ENCODE results near the gene PTCH2. TPM values are rescaled to one million over a fixed set of nuclear protein-coding genes. Genes with fewer than 3 reads are reported as not detected.

Gene PTCH2
- total RNA-seq, 2 donors from 2014 or later, result 0.26 to 0.99 TPM

DNA sequence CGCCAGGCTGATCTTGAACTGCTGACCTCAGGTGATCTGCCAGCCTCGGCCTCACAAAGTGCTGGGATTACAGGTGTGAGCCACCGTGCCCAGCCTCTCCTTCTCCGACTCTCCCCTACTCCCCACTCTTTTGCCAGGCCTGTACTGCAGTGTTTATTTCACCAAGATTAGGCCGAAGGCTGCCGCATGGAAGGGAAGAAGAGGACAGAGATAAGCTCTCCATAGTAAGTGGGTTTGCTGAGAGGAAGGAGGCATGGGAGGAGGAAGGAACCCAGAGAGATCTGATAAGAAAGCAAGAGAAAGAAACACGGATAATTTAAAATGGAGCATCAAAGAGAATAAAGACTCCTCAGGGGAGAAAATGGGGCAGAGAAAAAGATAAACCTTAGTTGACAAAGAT is 8.7 kb downstream of the PTCH2 start:
- no peak for DNase-seq
- H3K4me3 ChIP-seq, result no peak overlapping the region
- no peak for TF ChIP-seq POLR2A (IDR thresholded peaks at IDR 0.05)
- TF ChIP-seq, protein P1, sequence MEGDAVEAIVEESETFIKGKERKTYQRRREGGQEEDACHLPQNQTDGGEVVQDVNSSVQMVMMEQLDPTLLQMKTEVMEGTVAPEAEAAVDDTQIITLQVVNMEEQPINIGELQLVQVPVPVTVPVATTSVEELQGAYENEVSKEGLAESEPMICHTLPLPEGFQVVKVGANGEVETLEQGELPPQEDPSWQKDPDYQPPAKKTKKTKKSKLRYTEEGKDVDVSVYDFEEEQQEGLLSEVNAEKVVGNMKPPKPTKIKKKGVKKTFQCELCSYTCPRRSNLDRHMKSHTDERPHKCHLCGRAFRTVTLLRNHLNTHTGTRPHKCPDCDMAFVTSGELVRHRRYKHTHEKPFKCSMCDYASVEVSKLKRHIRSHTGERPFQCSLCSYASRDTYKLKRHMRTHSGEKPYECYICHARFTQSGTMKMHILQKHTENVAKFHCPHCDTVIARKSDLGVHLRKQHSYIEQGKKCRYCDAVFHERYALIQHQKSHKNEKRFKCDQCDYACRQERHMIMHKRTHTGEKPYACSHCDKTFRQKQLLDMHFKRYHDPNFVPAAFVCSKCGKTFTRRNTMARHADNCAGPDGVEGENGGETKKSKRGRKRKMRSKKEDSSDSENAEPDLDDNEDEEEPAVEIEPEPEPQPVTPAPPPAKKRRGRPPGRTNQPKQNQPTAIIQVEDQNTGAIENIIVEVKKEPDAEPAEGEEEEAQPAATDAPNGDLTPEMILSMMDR (IDR thresholded peaks at IDR 0.05), result no peak
- no peaks in the 10 kb centered on the region for H3K27me3 ChIP-seq
- no peak overlapping the region for H3K27ac ChIP-seq
- WGBS, 2 donors, result 48 to 49% methylated on average over 7 of the region's 7 CpGs
- no peaks in the 10 kb centered on the region for H3K4me1 ChIP-seq
- no peaks in the 10 kb centered on the region for H3K36me3 ChIP-seq (replicated peaks in 1 of 2; ENCODE audit: insufficient read depth in 1 of 2, low read depth in 2 of 2)
- intact Hi-C loops (cut with DNase I), result no loop called here
- no peak for ATAC-seq
- no peaks in the 10 kb centered on the region for H3K9me3 ChIP-seq

GRCh38 chr1:44832056-44832705 is 10.9 kb downstream of the PTCH2 start:
- intact Hi-C loops (cut with DNase I), result no loop called here
- H3K9me3 ChIP-seq, result no peaks in the 10 kb centered on the region
- H3K4me3 ChIP-seq, result no peak overlapping the region
- no peak for ATAC-seq
- 71% methylated on average over 5 to 13 of the region's 13 CpGs for WGBS, 2 donors
- H3K4me1 ChIP-seq, result no peaks in the 10 kb centered on the region
- DNase-seq, result no peak
- TF ChIP-seq POLR2A (IDR thresholded peaks at IDR 0.05), result no peak
- TF ChIP-seq, protein P1 (IDR thresholded peaks at IDR 0.05), result no peak
- H3K27me3 ChIP-seq, result no peaks in the 10 kb centered on the region
- no peak overlapping the region for H3K27ac ChIP-seq
- H3K36me3 ChIP-seq (replicated peaks in 1 of 2; ENCODE audit: insufficient read depth in 1 of 2, low read depth in 2 of 2), result no peaks in the 10 kb centered on the region

DNA sequence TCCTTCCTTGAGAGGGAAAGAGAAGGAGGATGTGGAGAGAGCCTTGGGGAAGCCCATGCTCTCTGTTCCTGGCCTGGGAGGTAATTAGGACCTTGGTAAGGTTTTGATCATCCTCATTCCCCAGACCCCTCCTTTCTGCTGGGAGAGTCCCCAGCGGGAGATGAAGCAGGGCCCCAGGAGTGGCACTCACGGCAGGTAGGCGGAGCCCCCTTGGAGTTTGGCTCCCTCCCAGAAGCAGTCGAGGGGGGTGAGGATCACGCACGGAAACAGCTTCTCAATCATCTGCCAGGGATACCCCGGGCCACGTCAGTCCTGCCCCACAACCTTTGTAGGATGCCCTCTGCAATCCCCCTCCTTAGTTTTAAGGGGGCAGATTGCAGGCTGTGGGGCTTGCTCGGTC is 11.5 kb downstream of the PTCH2 start:
- TF ChIP-seq POLR2A (IDR thresholded peaks at IDR 0.05), result no peak
- TF ChIP-seq, protein P1 (IDR thresholded peaks at IDR 0.05), result no peak
- no peak for DNase-seq
- Histone ChIP-seq H3K4me1 (no peaks in the 10 kb centered on the region), H3K27ac (no peak overlapping the region), H3K27me3 (no peaks in the 10 kb centered on the region), H3K4me3 (no peak overlapping the region), H3K36me3 (replicated peaks in 1 of 2; ENCODE audit: insufficient read depth in 1 of 2, low read depth in 2 of 2) (no peaks in the 10 kb centered on the region), H3K9me3 (no peaks in the 10 kb centered on the region)
- intact Hi-C loops (cut with DNase I), result no loop called here
- ATAC-seq, result no peak
- 39 to 43% methylated on average over 9 of the region's 9 CpGs for WGBS, 2 donors

DNA sequence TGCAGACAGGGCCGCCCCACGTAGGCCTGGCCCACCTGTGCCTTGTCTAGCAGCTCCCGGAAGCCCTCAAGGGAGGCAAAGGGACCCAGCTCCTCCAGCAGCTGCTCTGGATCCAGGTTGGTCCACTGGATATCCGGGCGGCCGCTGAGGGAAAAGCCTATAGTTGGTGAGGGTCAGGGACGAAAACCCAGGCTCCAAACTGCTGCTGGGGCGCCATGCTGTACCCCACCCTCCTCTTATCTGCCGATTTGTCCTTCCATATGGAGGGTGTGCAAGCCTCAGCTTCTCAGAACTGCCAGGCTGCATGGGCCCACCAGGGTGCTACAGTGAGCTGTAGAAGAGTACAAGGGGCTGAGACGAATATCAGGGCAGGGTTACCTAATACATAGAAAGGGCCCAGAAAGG is 12.2 kb downstream of the PTCH2 start:
- Histone ChIP-seq H3K4me3 (no peak overlapping the region), H3K27me3 (no peaks in the 10 kb centered on the region), H3K27ac (no peak overlapping the region), H3K36me3 (replicated peaks in 1 of 2; ENCODE audit: insufficient read depth in 1 of 2, low read depth in 2 of 2) (no peaks in the 10 kb centered on the region), H3K9me3 (no peaks in the 10 kb centered on the region), H3K4me1 (no peaks in the 10 kb centered on the region)
- TF ChIP-seq, protein P1 (IDR thresholded peaks at IDR 0.05), result no peak
- TF ChIP-seq POLR2A (IDR thresholded peaks at IDR 0.05), result no peak
- WGBS, 2 donors, result 86 to 91% methylated on average over 8 to 10 of the region's 10 CpGs
- DNase-seq, result no peak
- intact Hi-C loops (cut with DNase I), result no loop called here
- ATAC-seq, result no peak
